Endothelial cell of umbilical vein (primary cell): ENCODE data around the gene RUNX2.

ENCODE experiments used
- EZH2 ChIP-seq: IDR thresholded peaks from 2 replicates; pipeline ENCODE4 v1.6.1; 2012; ENCODE audit warnings: borderline replicate concordance, low read depth, mild to moderate bottlenecking, moderate library complexity, low read length, inconsistent platforms; ENCODE audit not compliant: severe bottlenecking
- JUN ChIP-seq: IDR thresholded peaks from 2 replicates; pipeline ENCODE4 v1.6.1; 2011; ENCODE audit warnings: borderline replicate concordance, low read depth; ENCODE audit not compliant: insufficient read length, insufficient read depth
- MYC ChIP-seq: IDR thresholded peaks from one replicate; pipeline ENCODE4 v1.6.1; 2011; ENCODE audit warnings: mild to moderate bottlenecking, low read depth, low read length
- POLR2A ChIP-seq: IDR thresholded peaks from 2 replicates; pipeline ENCODE4 v1.6.1; 2012; ENCODE audit warnings: low read depth, mild to moderate bottlenecking, control low read depth, low read length
- POLR2AphosphoS5 ChIP-seq: IDR thresholded peaks from 2 replicates; pipeline ENCODE4 v1.6.1; 2012; ENCODE audit warnings: low read depth, mild to moderate bottlenecking, control low read depth, low read length, moderate library complexity; ENCODE audit not compliant: insufficient read depth
- TF ChIP-seq, protein P1 (sequence below), 2 donors: IDR thresholded peaks; 1 replicate in 1 of 2; 2 replicates in 1 of 2; pipeline ENCODE4 v1.5.1; 2011; ENCODE audit warnings: low read length in 2 of 2, mild to moderate bottlenecking in 2 of 2, moderate library complexity in 2 of 2, control low read depth in 1 of 2, inconsistent platforms in 1 of 2, low read depth in 1 of 2; ENCODE audit not compliant: insufficient read depth in 1 of 2; ENCODE audit errors: extremely low read depth in 1 of 2
- TF ChIP-seq, protein P2 (sequence below): IDR thresholded peaks from 2 replicates; pipeline ENCODE4 v1.6.1; 2011; ENCODE audit not compliant: insufficient read depth, insufficient read length

DNA sequence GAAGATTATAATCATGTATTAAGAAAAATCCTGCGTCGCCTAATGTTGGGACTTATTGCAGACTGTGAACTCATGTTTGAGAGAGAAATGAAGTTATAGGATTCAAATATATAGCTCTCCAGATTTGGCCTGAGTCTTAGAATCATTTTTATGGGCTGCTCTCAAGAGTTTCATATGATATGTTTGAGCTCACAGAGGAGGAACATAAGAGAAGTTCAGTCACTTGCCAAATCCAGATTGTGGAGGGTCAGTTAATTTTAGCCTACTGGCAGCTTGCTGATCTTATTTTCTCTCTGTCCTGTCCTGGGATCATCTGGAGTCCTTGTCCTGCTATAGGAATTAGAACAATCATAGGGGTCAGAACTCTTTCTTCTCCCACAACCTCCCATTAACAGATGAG is 235.7 kb downstream of the RUNX2 start:
- TF ChIP-seq POLR2A (no peak), EZH2 (no peak), POLR2AphosphoS5 (no peak), JUN (no peak), MYC (no peak)
- TF ChIP-seq, protein P1, sequence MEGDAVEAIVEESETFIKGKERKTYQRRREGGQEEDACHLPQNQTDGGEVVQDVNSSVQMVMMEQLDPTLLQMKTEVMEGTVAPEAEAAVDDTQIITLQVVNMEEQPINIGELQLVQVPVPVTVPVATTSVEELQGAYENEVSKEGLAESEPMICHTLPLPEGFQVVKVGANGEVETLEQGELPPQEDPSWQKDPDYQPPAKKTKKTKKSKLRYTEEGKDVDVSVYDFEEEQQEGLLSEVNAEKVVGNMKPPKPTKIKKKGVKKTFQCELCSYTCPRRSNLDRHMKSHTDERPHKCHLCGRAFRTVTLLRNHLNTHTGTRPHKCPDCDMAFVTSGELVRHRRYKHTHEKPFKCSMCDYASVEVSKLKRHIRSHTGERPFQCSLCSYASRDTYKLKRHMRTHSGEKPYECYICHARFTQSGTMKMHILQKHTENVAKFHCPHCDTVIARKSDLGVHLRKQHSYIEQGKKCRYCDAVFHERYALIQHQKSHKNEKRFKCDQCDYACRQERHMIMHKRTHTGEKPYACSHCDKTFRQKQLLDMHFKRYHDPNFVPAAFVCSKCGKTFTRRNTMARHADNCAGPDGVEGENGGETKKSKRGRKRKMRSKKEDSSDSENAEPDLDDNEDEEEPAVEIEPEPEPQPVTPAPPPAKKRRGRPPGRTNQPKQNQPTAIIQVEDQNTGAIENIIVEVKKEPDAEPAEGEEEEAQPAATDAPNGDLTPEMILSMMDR (IDR thresholded peaks at IDR 0.05; ENCODE audit: extremely low read depth in 1 of 2, insufficient read depth in 1 of 2, low read depth in 1 of 2, low read length in 2 of 2): no peak
- TF ChIP-seq, protein P2, sequence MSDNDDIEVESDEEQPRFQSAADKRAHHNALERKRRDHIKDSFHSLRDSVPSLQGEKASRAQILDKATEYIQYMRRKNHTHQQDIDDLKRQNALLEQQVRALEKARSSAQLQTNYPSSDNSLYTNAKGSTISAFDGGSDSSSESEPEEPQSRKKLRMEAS: no peak
